ENCODE results near the gene TLE1.

The TLE1 gene

GRCh38 chr9:81684635-81685034 lies 4.7 kb downstream of the TLE1 start:
- no peaks in the 10 kb centered on the region for H3K27me3 ChIP-seq (ENCODE audit: control insufficient read depth, insufficient read depth, low read length)
- no peak overlapping the region for H3K4me3 ChIP-seq (ENCODE audit: low read length)
- H3K4me1 ChIP-seq (ENCODE audit: control insufficient read depth, insufficient read depth, low read length): peaks cover 14% of the 10 kb centered on the region
- no peaks in the 10 kb centered on the region for H3K9me3 ChIP-seq (replicated peaks; ENCODE audit: low read length)
- H3K9ac ChIP-seq (ENCODE audit: low read depth, low read length): no peak overlapping the region
- H3K4me2 ChIP-seq (ENCODE audit: low read length): no peak overlapping the region
- H3K36me3 ChIP-seq (ENCODE audit: insufficient read depth, low read length): no peaks in the 10 kb centered on the region

GRCh38 chr9:81683704-81684103 lies 5.6 kb downstream of the TLE1 start:
- no peak overlapping the region for H3K4me3 ChIP-seq (ENCODE audit: low read length)
- H3K9me3 ChIP-seq (replicated peaks; ENCODE audit: low read length): no peaks in the 10 kb centered on the region
- H3K36me3 ChIP-seq (ENCODE audit: insufficient read depth, low read length): no peaks in the 10 kb centered on the region
- peaks cover 14% of the 10 kb centered on the region for H3K4me1 ChIP-seq (ENCODE audit: control insufficient read depth, insufficient read depth, low read length)
- no peak overlapping the region for H3K4me2 ChIP-seq (ENCODE audit: low read length)
- no peak overlapping the region for H3K9ac ChIP-seq (ENCODE audit: low read depth, low read length)
- no peaks in the 10 kb centered on the region for H3K27me3 ChIP-seq (ENCODE audit: control insufficient read depth, insufficient read depth, low read length)

- Histone ChIP-seq H3K9ac (ENCODE audit: low read depth, low read length) (no peak overlapping the region), H3K4me1 (ENCODE audit: control insufficient read depth, insufficient read depth, low read length) (peaks cover 14% of the 10 kb centered on the region)
Observed at GRCh38 chr9:81683238-81683637, 6.1 kb downstream of the TLE1 start.

GRCh38 chr9:81682797-81683196 lies 6.5 kb downstream of the TLE1 start:
- H3K9ac ChIP-seq (ENCODE audit: low read depth, low read length): no peak overlapping the region
- no peaks in the 10 kb centered on the region for H3K27me3 ChIP-seq (ENCODE audit: control insufficient read depth, insufficient read depth, low read length)
- H3K9me3 ChIP-seq (replicated peaks; ENCODE audit: low read length): no peaks in the 10 kb centered on the region
- H3K4me3 ChIP-seq (ENCODE audit: low read length): no peak overlapping the region
- H3K4me2 ChIP-seq (ENCODE audit: low read length): no peak overlapping the region
- H3K4me1 ChIP-seq (ENCODE audit: control insufficient read depth, insufficient read depth, low read length): peaks cover 17% of the 10 kb centered on the region
- H3K36me3 ChIP-seq (ENCODE audit: insufficient read depth, low read length): no peaks in the 10 kb centered on the region

More at GRCh38 chr9:81683238-81683637, 6.1 kb downstream of the TLE1 start:
- H3K36me3 ChIP-seq (ENCODE audit: insufficient read depth, low read length): no peaks in the 10 kb centered on the region
- no peaks in the 10 kb centered on the region for H3K27me3 ChIP-seq (ENCODE audit: control insufficient read depth, insufficient read depth, low read length)
- H3K4me3 ChIP-seq (ENCODE audit: low read length): no peak overlapping the region
- H3K9me3 ChIP-seq (replicated peaks; ENCODE audit: low read length): no peaks in the 10 kb centered on the region
- H3K4me2 ChIP-seq (ENCODE audit: low read length): no peak overlapping the region

DNA sequence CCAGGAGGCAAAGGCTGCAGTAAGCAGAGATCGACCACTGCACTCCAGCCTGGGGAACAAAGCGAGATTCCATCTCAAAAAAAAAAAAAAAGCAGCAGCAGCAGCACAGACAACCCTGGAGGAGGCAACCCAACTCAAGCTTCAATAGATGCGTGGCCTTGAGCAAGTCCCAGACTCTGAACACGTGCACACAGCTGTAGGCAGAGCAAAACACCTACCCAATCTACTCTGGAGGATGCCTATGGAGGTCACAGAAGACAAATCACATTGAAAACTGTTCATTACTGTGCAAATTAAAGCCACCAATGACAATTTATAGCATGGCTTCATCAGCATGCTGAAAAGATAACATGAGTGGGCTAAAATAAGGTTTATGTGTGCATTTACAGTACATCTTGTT lies 7.2 kb downstream of the TLE1 start:
- Histone ChIP-seq H3K36me3 (ENCODE audit: insufficient read depth, low read length) (no peaks in the 10 kb centered on the region), H3K4me2 (ENCODE audit: low read length) (no peak overlapping the region), H3K4me3 (ENCODE audit: low read length) (no peak overlapping the region), H3K27me3 (ENCODE audit: control insufficient read depth, insufficient read depth, low read length) (no peaks in the 10 kb centered on the region), H3K4me1 (ENCODE audit: control insufficient read depth, insufficient read depth, low read length) (peaks cover 21% of the 10 kb centered on the region), H3K9me3 (replicated peaks; ENCODE audit: low read length) (no peaks in the 10 kb centered on the region), H3K9ac (ENCODE audit: low read depth, low read length) (no peak overlapping the region)

GRCh38 chr9:81680506-81680905 lies 8.8 kb downstream of the TLE1 start:
- Histone ChIP-seq H3K4me3 (ENCODE audit: low read length) (no peak overlapping the region), H3K9ac (ENCODE audit: low read depth, low read length) (no peak overlapping the region), H3K4me1 (ENCODE audit: control insufficient read depth, insufficient read depth, low read length) (peaks cover 7% of the 10 kb centered on the region), H3K9me3 (replicated peaks; ENCODE audit: low read length) (no peaks in the 10 kb centered on the region), H3K36me3 (ENCODE audit: insufficient read depth, low read length) (no peaks in the 10 kb centered on the region), H3K4me2 (ENCODE audit: low read length) (no peak overlapping the region), H3K27me3 (ENCODE audit: control insufficient read depth, insufficient read depth, low read length) (no peaks in the 10 kb centered on the region)

- Histone ChIP-seq H3K36me3 (ENCODE audit: insufficient read depth, low read length) (no peaks in the 10 kb centered on the region), H3K9me3 (replicated peaks; ENCODE audit: low read length) (no peaks in the 10 kb centered on the region), H3K4me1 (ENCODE audit: control insufficient read depth, insufficient read depth, low read length) (peaks cover 6% of the 10 kb centered on the region), H3K9ac (ENCODE audit: low read depth, low read length) (no peak overlapping the region), H3K27me3 (ENCODE audit: control insufficient read depth, insufficient read depth, low read length) (no peaks in the 10 kb centered on the region), H3K4me3 (ENCODE audit: low read length) (no peak overlapping the region), H3K4me2 (ENCODE audit: low read length) (no peak overlapping the region)
Observed at GRCh38 chr9:81680006-81680405, 9.3 kb downstream of the TLE1 start.

GRCh38 chr9:81678088-81678487 lies 11.3 kb downstream of the TLE1 start:
- no peaks in the 10 kb centered on the region for H3K27me3 ChIP-seq (ENCODE audit: control insufficient read depth, insufficient read depth, low read length)
- peaks cover 6% of the 10 kb centered on the region for H3K4me1 ChIP-seq (ENCODE audit: control insufficient read depth, insufficient read depth, low read length)
- no peak overlapping the region for H3K4me3 ChIP-seq (ENCODE audit: low read length)
- no peaks in the 10 kb centered on the region for H3K9me3 ChIP-seq (replicated peaks; ENCODE audit: low read length)
- H3K4me2 ChIP-seq (ENCODE audit: low read length): no peak overlapping the region
- H3K36me3 ChIP-seq (ENCODE audit: insufficient read depth, low read length): no peaks in the 10 kb centered on the region
- no peak overlapping the region for H3K9ac ChIP-seq (ENCODE audit: low read depth, low read length)

- peaks cover 6% of the 10 kb centered on the region for H3K4me1 ChIP-seq (ENCODE audit: control insufficient read depth, insufficient read depth, low read length)
Observed at GRCh38 chr9:81676395-81676794, 13.0 kb downstream of the TLE1 start.

GRCh38 chr9:81673310-81673709 lies 16.0 kb downstream of the TLE1 start:
- no peak overlapping the region for H3K9ac ChIP-seq (ENCODE audit: low read depth, low read length)
- no peaks in the 10 kb centered on the region for H3K27me3 ChIP-seq (ENCODE audit: control insufficient read depth, insufficient read depth, low read length)
- no peaks in the 10 kb centered on the region for H3K9me3 ChIP-seq (replicated peaks; ENCODE audit: low read length)
- H3K36me3 ChIP-seq (ENCODE audit: insufficient read depth, low read length): no peaks in the 10 kb centered on the region
- H3K4me1 ChIP-seq (ENCODE audit: control insufficient read depth, insufficient read depth, low read length): peaks cover 6% of the 10 kb centered on the region
- H3K4me2 ChIP-seq (ENCODE audit: low read length): no peak overlapping the region
- no peak overlapping the region for H3K4me3 ChIP-seq (ENCODE audit: low read length)

More at GRCh38 chr9:81676395-81676794, 13.0 kb downstream of the TLE1 start:
- no peak overlapping the region for H3K4me3 ChIP-seq (ENCODE audit: low read length)
- H3K36me3 ChIP-seq (ENCODE audit: insufficient read depth, low read length): no peaks in the 10 kb centered on the region
- no peaks in the 10 kb centered on the region for H3K9me3 ChIP-seq (replicated peaks; ENCODE audit: low read length)
- no peak overlapping the region for H3K9ac ChIP-seq (ENCODE audit: low read depth, low read length)
- H3K4me2 ChIP-seq (ENCODE audit: low read length): no peak overlapping the region
- H3K27me3 ChIP-seq (ENCODE audit: control insufficient read depth, insufficient read depth, low read length): no peaks in the 10 kb centered on the region

DNA sequence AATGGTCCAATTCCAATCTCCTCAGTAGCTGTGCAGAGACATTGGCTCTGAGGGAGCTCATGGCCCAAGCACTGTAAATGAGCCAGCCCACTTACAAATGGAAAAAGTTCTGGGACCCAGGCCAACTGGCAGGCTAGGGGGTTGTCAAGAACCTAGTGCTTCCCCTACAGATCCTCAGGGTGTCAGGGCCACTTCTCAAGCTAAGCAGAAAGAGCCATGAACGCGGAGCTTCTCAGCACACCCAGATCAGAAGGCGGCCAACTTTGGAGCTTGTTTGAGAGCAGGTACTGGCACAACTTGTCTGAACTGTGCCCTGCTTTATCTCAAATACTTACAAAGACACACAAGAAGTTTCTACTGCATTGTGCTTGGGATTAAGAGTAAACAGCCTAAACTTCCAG lies 17.5 kb downstream of the TLE1 start:
- no peaks in the 10 kb centered on the region for H3K36me3 ChIP-seq (ENCODE audit: insufficient read depth, low read length)
- H3K9me3 ChIP-seq (replicated peaks; ENCODE audit: low read length): no peaks in the 10 kb centered on the region
- H3K9ac ChIP-seq (ENCODE audit: low read depth, low read length): no peak overlapping the region
- H3K4me3 ChIP-seq (ENCODE audit: low read length): no peak overlapping the region
- no peak overlapping the region for H3K4me2 ChIP-seq (ENCODE audit: low read length)
- no peaks in the 10 kb centered on the region for H3K27me3 ChIP-seq (ENCODE audit: control insufficient read depth, insufficient read depth, low read length)
- no peaks in the 10 kb centered on the region for H3K4me1 ChIP-seq (ENCODE audit: control insufficient read depth, insufficient read depth, low read length)

- Histone ChIP-seq H3K36me3 (ENCODE audit: insufficient read depth, low read length) (no peaks in the 10 kb centered on the region), H3K4me1 (ENCODE audit: control insufficient read depth, insufficient read depth, low read length) (no peaks in the 10 kb centered on the region), H3K9ac (ENCODE audit: low read depth, low read length) (no peak overlapping the region), H3K9me3 (replicated peaks; ENCODE audit: low read length) (no peaks in the 10 kb centered on the region), H3K27me3 (ENCODE audit: control insufficient read depth, insufficient read depth, low read length) (no peaks in the 10 kb centered on the region), H3K4me2 (ENCODE audit: low read length) (no peak overlapping the region), H3K4me3 (ENCODE audit: low read length) (no peak overlapping the region)
Observed at GRCh38 chr9:81669866-81670265, 19.5 kb downstream of the TLE1 start.
